HL-60/S4 treated with retinoic acid at 250 ng/mL for 4 days and 3 days (cell line): ENCODE data around the gene DGKG.

ENCODE experiments used
- in situ Hi-C: fragments of 300-500 bp; cut with MboI; formaldehyde crosslinking; loops from 2 replicates; pipeline ENCODE4 v1.7.0; 2022; ENCODE audit warnings: low sequenced_read_pairs

DGKG gene

GRCh38 chr3:186361762-186362536 lies at the start of gene DGKG:
Gene DGKG, minus strand, starts transcription at chr3:186362234. Its CDS starts 41,775 bp downstream, at chr3:186320459.
- in situ Hi-C loops = no loop called here

DNA sequence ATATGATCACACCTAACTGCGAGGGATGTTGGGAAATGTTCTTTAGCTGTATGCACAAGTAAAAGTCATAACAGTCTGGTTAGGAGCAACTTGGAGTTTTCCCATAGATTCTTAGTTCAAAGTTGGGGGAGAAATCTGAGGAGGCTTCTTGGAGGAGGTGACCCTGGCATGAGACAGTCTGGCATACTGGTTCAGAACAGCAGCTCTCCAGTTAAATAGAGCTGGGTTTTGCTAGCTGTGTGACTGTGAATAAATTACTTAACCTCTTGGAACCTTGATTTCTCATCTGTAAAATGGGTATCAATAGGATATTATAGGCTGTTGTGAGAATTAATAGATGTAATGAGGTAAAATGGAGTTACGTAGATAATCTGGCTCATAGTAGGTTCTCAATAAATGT lies 49.1 kb upstream of the DGKG start:
- in situ Hi-C loops = no loop called here

DNA sequence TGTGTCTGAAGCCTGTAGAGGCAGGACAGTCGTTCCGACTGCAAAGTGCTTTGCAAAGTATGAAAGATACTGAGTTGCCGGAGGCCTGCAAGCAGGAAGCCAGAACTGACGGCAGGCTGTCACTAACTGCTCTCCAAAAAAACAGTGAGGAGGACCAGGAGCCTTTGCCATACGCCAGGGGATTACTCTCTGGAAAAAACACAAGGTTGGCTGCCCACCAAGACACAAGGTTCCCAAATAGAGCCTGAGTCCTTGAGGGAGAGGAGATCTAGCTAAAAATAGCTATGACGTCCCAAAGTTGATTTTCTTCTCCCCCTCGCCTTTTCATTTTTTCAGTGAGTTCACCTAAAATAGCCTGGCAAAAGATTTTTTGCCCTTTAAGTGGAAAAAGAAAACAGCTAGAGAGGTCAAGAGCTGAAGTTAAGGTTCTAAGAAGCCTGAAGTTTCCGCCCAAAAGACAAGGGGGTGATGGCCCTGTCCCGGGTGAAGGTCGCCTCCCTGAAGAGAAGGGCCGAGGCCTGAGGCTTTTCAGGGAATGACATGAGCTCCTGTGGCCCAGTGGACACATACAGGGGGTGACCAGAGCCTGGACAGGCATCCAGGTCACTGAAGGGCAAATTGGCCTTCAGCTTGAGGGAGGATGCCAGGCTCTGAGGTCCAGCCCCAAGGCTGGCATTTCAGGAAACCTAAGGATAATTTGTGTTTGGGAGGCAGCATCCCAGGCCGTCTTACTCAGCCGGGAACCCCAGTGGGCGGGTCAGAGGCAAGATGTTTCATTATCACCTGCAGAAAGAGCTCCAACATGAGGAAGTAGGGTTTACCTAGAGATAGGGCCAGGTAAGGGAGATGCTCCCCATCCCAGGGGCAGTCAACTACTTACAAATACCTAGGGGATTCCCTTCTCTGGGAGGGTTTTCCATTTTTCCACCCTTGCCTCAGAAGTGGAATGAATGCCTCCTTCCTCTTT lies 44.9 kb upstream of the DGKG start:
- in situ Hi-C loops = no loop called here

DNA sequence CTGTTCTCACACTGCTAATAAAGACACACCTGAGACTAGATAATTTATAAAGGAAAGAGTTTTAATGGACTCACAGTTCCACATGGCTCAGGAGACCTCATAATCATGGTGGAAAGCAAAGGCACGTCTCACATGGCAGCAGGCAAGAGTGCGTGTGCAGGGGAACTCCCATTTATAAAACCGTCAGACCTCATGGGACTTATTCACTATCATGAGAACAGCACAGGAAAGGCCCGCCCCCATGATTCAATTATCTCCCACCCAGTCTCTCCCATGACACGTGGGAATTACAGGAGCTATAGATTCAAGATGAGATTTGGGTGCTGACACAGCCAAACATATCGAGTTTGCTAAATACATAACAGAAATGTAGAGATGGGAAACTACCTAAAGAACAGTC lies 39.5 kb upstream of the DGKG start:
- in situ Hi-C loops = no loop called here

- in situ Hi-C loops = no loop called here
These were observed 38.6 kb upstream of the DGKG start for GRCh38 chr3:186400662-186401061.

- in situ Hi-C loops = no loop called here
These were observed 38.0 kb upstream of the DGKG start for GRCh38 chr3:186400026-186400425.

GRCh38 chr3:186394566-186395217 lies 32.7 kb upstream of the DGKG start:
- in situ Hi-C loops = no loop called here

DNA sequence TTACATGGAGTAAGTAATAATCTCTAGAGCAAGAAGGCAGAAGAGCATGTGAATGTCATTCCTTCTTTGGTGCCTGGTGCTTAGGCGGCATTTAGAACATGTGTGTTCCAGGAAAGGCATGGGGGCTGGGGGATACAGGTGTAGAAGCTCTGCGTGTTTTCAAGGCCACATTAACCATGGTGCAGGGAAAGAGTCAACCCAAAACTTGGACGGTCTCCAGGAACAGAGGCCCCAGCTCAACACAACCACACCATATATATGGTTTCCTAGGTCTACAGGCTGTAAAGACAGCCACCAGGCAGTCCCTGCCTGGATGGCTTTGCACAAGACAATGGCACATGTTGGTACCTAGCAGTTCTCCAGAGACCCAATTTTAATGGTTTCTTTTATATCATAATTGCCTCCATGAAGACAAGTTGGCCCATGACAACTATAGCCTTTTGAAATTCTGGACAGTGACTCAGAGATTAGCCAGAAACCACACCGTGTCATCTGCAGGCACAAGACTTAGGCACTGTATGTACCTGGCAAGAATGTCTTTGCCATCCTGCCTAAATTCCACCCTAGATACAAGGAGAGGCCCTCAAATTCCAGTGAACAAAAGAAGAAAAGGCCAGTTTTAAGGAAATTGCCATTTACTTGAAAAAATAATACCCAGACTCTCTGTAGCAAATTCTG lies 25.0 kb upstream of the DGKG start:
- in situ Hi-C loops = no loop called here

DNA sequence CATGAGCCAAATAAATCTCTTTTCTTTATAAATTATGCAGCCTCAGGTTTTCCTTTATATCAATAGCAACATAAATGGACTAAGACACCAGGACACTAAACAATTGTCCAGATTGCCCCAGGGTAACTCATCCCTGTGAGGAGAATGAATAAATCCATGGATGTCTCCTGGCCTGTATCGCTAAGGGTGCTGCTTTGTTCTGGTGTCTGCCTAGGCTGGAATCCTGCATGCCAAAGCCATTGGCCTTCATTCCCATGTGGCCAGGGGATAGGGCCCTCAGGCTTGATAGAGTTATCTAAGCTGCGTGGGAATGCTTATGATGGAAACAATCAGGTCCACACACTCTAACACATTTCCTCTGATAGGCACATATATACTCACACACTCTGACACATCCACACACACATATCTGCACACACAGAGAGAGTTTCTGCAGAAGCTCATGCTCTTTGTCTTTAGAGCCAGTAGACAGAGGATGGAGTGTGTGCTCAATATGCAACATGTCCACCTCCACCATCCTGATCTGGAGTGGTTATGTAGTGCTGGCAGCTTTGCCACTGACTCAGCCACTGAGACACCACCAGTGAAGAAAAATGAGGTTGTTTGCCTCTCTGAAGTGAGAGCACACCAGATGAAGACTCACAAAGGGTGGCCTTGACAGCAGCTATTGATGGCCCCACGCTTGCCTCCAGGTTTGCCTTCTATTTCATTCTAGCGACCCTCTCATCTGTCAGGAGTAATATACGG lies 24.0 kb upstream of the DGKG start:
- in situ Hi-C loops = no loop called here

DNA sequence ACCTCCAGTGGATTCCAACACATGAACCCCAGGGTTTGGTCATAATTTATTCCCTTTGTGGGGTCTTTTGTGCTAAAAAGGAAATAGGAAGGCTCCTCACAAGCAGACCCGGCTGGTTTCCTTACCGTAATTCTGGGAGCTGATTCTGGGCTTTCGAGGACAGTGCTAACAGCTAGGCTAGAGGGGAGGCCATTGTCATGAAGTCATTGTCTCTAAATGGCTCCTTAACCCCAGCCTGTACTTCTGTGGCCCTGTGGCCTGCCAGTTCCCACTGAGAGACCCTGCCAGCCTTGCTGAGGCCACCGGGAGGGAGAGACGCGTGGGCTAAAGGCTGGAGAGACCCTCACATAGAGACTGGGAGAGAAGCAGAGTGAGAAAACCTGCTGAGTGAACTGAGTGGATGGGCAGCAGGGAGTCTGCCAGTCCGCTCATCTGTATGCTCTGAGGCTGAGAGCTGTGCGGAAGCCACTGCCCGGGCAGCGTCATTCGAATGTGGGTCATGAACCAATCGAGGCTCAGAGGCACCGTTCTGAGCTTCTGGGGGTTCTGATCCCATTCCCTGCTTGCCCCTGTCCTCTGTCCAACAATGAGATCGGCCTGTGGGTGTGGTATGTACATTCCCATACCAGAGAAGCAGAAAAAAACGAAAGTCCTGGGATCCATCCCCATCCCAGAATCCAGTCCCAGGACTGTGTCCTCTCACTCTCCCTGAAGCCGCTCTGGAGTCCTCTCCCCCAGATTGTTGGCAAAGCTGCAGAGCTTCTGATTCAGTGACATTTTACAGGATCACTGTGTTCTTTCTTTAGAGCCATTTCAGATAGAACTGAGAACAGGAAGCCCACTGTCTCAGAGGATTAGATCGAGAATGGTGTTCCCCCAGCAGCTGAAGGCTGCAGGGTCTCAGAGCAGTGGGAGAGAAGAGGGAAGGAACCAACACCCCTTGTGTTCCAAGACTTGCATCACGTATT lies 21.3 kb upstream of the DGKG start:
- in situ Hi-C loops = no loop called here

GRCh38 chr3:186382217-186382885 lies 20.3 kb upstream of the DGKG start:
- in situ Hi-C loops = no loop called here

DNA sequence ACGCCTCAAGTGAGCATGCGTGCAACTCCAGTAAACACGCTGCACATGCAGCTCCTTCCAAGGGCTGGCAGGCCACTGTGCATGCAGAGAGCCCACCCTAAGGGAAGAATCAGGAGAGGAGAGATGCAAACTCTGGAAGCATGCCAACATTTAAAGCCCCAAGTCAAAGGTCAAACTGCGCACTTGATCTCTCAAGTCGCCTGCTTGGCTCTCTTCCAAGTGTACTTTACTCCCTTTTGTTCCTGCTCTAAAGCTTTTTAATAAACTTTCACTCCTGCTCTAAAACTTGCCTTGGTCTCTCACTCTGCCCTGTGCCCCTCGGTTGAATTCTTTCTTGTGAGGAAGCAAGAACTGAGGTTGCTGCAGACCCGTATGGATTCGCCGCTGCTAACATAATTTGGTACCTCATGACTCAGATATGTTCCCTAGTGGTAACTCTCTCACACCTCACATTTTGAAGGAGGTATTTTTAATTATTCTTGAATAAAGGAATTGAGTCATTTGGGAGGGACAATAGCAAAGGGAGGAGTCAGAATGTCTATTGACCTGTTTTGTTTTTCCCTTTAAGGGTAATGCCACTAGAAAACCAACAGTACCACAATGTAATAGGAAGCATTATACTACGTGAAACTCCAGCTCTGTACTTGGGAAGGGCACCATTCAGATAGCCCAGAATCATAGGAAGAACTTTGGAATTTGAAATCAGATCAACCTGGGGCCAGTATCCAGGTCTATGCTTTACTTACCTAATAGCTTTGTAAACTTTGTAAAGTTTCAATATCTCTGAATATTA lies 19.6 kb upstream of the DGKG start:
- in situ Hi-C loops = no loop called here

GRCh38 chr3:186380622-186381380 lies 18.8 kb upstream of the DGKG start:
- in situ Hi-C loops = no loop called here

DNA sequence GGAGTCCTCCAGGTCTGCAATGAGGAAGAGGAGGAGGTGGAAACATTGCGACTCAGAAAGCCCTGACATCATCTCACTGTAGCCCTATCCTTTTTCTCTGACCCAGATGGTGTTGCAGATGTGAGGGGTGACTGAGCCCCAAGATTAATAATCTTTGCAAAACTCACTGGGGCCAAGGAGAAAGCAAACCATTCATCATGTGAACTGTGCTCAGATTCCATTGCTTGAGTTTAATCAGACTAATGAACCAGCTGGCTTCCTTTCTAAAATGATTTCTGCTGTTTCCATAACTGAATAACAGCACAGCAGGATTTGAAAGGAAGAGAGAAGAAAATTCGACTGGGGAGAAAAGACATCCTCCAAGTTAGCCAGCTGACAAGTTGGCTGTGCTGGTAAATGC lies 13.4 kb upstream of the DGKG start:
- in situ Hi-C loops = no loop called here

GRCh38 chr3:186374376-186374775 lies 12.3 kb upstream of the DGKG start:
- in situ Hi-C loops = no loop called here

- in situ Hi-C loops = no loop called here
These were observed 7.2 kb upstream of the DGKG start for GRCh38 chr3:186369217-186369616.

- in situ Hi-C loops = no loop called here
These were observed 6.7 kb upstream of the DGKG start for GRCh38 chr3:186368717-186369116.
